HFF-Myc (cell line): ENCODE measurements around the gene RILPL1.
"Not testable (repeated sequence)": the region's sequence is repeated elsewhere in the genome, so short reads cannot be mapped to it uniquely, and the experiment has no call there.

ENCODE experiments used
- DNase-seq: peaks from one replicate; pipeline ENCODE4 v3.0.0-alpha.2; 2011; ENCODE audit warnings: low read depth; ENCODE audit errors: extremely low read depth
- H3K4me3 ChIP-seq: replicated peaks from 2 replicates; pipeline ENCODE4 v1.5.1; 2011; ENCODE audit warnings: low read depth, mild to moderate bottlenecking, control low read depth, low read length
- TF ChIP-seq, protein P1 (sequence below): IDR thresholded peaks from 2 replicates; pipeline ENCODE4 v1.5.1; 2012; ENCODE audit warnings: mild to moderate bottlenecking, low read depth, low read length, control low read depth; ENCODE audit errors: missing control alignments

The RILPL1 gene

DNA sequence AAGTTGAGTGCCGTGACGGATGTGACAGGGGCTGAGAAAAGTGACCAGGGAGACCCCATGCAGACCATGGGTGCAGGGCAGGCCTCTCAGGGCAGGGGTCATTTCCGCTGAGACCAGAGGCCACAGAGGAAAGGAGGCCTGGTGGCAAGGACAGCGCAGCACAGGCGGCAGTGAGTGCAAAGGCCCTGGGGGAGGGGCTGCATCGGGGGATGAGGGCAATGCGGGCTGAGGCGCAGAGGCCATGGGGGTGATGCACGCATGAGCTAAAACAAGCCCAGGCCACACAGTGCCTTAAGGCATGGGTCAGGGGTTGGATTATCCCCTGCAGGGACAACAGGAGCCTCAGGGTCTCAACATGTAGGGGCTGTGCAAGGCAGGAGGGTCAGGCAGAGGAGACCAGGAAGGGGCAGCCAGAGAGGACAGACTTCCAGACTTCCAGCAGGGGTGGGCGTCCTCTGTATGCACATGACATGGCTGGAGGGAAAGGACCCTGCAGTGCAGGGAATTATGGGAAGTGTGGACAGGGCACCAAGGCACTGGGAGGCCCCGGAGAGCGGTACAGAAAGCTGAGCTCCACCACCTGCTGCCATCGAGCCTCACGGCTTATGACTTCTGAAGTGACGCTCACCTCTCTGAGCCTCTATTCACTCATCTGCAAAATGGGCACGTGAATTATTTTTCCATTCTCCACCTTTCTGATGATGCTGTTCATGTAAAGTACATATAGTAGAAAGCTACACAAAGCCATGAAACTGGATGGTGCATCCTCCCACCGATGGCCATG, 27.3 kb downstream of the RILPL1 start:
- DNase-seq, result no peak
- TF ChIP-seq, protein P1, sequence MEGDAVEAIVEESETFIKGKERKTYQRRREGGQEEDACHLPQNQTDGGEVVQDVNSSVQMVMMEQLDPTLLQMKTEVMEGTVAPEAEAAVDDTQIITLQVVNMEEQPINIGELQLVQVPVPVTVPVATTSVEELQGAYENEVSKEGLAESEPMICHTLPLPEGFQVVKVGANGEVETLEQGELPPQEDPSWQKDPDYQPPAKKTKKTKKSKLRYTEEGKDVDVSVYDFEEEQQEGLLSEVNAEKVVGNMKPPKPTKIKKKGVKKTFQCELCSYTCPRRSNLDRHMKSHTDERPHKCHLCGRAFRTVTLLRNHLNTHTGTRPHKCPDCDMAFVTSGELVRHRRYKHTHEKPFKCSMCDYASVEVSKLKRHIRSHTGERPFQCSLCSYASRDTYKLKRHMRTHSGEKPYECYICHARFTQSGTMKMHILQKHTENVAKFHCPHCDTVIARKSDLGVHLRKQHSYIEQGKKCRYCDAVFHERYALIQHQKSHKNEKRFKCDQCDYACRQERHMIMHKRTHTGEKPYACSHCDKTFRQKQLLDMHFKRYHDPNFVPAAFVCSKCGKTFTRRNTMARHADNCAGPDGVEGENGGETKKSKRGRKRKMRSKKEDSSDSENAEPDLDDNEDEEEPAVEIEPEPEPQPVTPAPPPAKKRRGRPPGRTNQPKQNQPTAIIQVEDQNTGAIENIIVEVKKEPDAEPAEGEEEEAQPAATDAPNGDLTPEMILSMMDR, result no peak
- H3K4me3 ChIP-seq, result no peak overlapping the region

DNA sequence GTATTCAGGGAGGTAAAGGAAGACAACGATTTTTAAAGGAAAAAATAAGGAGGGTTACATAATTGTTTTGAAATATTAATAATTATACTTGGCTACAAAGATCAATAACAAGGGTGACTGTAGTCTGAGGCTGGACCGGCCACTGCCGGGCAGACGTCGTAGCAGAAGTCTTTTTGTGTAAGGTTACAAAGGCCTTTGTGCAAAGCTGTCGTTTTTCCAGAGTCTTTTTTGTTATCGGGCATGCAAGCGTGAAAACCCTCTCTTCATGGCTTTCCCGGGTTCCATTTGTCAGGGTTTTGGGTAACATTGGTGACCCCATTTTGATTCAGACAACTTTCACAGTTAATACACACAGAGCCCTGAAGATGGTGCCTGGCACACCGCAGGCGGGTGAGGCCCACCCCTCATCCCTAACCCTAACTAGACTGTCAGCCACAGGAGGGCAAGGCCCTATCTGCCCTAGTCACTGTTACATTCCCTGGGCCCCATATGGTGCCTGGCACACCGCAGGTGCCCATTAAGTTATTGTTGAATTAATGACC, 31.3 kb downstream of the RILPL1 start:
- TF ChIP-seq, protein P1, result no peak
- no peak overlapping the region for H3K4me3 ChIP-seq
- no peak for DNase-seq

DNA sequence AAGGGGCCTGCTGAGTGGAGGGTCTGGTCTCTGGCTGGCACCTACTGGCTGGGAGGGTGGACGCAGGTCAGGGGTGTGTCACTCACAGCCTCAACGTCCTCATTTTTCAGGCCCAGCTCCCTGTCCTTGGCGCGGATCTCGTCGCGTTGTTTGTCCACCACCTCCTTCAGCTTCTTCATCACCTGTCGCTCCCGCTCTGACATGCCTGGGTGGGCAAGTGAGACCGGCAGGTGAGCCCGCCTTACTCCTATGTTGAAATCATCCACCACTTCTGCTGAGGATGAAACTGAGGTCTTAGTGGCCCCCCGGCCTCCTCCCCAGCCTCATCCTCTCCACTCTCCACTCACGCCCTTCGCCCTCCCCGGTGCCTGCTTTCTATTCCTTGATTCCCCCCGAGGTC, 34.2 kb downstream of the RILPL1 start:
- TF ChIP-seq, protein P1, result no peak
- DNase-seq, result no peak
- no peak overlapping the region for H3K4me3 ChIP-seq

DNA sequence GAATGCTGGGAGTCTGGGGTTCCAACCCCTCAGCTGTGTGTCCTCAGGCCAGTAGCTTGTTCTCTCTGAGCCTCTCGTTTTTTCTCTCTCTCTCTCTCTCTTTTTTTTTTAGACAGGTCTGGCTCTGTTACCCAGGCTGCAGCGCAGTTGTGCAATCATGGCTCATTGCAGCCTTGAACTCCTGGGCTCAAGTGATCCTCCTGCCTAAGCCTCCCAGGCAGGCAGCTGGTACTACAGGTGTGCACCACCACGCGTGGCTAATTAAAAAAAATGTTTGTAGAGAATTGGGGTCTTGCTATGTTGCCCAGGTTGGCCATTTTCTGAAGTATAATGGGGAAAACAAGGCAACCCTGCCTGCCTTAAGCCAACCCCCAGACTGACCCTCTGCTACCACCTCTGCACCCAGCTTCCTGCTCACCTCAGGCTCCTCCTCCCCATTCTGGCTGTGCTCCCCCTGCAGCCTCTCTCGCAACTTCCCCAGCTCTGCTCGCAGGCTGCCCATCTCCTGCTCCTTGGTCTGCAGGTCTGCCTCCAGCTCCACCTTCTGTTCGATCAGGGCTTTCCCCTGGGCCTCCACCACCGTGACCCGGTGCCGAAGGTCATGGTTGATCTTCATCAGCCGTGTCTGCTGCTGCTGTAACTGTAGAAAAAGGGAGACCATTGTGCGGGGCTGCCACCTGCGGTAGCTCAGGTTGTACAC, 35.2 kb downstream of the RILPL1 start:
- no peak for DNase-seq
- TF ChIP-seq, protein P1, result no peak
- no peak overlapping the region for H3K4me3 ChIP-seq

DNA sequence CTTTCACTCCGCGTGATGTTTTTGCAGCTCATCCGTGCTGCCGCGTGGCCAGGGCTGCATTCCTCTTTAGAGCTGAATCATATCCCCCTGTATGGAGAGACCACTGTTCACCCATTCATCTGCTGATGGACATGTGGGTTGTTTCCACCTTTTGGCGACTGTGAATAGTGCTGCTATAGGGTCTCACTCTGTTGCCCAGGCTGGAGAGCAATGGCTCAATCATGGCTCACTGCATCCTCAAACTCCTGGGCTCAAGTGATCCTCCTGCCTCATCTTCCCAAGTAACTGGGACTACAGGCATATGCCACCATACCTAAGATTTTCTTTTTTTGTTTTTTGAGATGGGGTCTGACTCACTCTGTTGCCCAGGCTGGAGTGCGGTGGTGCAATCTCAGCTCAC, 36.5 kb downstream of the RILPL1 start:
- H3K4me3 ChIP-seq, result no peak overlapping the region
- TF ChIP-seq, protein P1, result no peak
- DNase-seq, result no peak

DNA sequence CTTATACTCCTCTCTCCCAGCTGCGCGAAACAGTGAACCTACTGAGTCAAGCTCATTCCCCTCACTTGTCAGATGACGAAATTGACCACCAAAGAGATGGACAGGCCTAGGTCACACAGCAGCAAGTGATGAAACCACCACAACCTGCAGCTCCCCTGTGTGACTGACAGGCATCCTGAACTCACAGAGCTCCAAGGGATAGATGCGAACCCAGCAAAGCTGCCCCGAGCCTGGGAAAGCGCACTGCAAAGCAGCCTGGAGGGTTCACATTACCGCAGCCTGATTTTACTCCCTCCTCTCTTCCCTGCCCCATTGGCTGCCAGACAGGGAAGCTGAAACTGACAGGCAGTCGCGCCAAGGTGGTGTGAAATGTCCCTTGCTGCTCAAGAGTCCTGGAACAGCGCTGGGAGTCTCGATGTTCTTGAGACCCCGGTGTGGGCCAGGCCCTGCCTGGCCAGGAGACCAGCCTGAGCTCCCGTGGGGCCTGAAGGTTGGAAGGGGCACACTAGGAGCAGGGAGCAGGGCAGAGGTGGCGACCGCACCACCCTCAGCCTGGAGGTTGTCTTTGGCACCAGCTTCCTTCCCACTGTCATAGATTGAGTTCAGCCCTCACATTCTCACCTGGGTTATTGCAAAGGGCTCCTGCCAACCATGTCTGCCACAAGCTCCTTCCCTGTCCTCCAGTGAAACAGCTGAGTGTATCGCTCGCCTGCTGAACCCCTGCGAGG, 39.2 kb downstream of the RILPL1 start:
- no peak overlapping the region for H3K4me3 ChIP-seq
- DNase-seq, result no peak
- TF ChIP-seq, protein P1, result no peak

DNA sequence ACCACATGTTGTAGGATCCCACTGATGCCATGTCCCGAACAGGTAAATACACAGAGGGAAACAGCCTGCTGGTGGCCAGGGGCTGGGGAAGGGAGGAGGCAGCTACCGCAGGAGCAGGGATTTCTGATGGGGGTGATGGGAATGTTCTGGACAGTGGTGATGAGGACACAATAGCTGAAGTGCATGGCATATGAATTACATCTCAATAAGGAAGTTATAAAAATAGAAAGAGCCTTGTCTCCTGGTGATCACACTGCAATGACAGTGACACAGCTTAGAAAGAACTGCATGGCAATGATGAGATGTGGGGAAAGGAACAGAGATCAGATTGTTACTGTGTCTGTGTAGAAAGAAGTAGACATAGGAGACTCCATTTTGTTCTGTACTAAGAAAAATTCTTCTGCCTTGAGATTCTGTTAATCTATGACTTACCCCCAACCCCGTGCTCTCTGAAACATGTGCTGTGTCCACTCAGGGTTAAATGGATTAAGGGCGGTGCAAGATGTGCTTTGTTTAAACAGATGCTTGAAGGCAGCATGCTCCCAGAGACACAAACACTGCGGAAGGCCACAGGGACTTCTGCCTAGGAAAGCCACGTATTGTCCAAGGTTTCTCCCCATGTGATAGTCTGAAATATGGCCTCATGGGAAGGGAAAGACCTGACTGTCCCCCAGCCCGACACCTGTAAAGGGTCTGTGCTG, 41.0 kb downstream of the RILPL1 start:
- DNase-seq, result not testable (repeated sequence)

More for the DNA sequence above, 41.0 kb downstream of the RILPL1 start:
- not testable (repeated sequence) for H3K4me3 ChIP-seq
